ENCODE data around the gene ITPRID2.
"Not testable (repeated sequence)": the region's sequence is repeated elsewhere in the genome, so short reads cannot be mapped to it uniquely, and the experiment has no call there.

The ITPRID2 gene

DNA sequence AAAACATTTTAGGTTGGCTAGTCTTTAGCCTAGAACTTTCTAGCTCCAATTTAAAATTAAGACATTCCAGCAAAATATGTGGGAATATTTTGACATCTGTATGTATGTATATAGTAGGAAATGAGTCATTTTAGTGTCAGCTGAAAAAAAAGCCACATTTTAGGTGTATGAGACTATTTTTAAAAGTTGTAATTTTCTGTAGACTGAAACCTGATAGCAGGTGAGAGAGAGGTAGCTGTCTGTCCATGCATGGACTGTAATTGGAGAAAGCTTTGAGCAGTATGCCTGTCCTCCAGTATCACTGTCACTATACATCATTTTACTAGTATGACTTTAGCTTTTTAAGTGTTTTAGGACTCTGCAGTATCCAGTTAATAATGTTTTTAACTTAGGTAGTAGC lies 68.0 kb downstream of the ITPRID2 start:
- no peak for DNase-seq (ENCODE audit: low read depth)

GRCh38 chr2:181961167-181961566 lies 69.6 kb downstream of the ITPRID2 start:
- not testable (repeated sequence) for DNase-seq (ENCODE audit: low read depth)

GRCh38 chr2:181962142-181962541 lies 70.6 kb downstream of the ITPRID2 start:
- no peak for DNase-seq (ENCODE audit: low read depth)

- no peak for DNase-seq (ENCODE audit: low read depth)
These were observed 78.7 kb downstream of the ITPRID2 start for GRCh38 chr2:181970160-181970794.

DNA sequence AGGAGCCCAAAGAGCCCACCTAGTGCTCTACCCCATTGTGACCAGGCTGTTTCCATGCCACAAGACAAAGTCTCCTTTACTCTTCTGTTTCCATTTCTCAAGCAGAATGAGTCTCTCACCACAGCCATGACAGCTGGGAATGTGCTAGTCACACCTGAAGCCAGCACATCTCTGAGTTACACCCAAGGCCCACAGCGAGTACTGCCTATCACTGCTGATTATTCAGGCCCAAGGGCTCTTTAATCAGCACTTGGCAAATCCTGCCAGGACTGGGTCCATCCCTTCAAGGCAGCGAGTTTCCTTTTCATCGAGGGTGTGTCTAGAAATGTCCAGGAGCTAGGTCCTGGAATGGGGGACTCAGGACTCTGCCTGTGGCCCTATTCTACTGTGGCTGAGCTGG lies 79.5 kb downstream of the ITPRID2 start:
- no peak for DNase-seq (ENCODE audit: low read depth)

DNA sequence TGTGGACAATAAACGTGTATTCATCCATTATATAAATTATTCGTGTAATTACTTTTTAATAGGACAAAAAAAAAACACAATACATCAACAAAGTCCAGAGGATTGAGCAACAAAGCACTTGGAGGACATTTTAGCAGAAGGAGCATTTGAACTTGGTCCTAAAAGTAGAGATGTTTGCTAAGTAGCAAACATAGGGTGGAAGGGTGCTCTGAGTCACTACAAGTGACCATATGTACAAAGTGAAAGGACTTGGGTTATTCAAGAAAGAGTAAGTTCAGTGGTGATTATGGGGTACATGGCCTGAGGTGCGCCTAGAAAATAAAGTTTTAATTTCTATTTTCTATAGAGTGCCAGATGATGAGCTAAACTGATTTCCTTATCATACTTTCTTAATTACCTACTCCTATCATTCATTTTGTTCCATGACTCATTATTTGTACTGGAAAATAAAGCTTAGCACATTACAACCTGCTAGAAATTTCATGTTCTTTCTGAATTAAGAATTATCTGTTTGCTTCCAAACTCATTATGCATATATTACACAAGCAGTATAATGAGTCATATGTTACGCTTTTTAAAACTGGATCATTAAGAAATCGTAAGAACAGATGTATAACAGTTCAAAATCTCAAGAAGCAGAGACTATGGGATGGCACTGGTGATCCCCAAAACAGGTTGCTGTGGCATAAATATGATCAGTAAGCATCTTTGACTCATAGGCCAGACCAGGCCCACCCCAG lies 81.1 kb downstream of the ITPRID2 start:
- no peak for DNase-seq (ENCODE audit: low read depth)

DNA sequence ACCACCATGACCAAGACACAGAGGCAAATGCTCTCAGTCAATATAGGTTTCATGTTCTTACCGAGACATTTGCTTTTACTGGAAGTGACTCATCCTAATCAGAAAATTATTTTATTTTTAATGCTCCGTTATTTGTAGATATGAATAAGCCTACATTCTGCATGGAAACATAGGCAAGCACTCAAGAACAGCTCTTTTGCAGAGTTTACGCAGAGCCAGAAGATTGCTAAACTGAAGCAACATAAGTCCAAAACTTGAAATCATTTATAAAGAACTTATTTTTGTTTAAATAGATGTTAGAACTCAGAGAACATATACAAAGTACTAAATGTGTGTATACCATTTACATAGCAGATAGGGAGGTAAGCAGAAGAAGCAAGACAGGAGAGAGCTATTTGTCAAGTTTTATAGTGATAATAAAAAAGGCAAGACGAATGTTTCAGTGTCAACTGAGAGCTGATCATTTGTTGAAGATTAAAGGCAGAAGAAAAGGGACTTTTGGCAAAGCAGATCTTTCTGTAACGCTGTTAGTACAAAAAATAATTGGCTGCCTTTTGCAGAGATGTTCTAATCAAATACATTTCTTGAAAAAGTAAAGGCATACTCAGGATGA lies 81.7 kb downstream of the ITPRID2 start:
- no peak for DNase-seq (ENCODE audit: low read depth)

- DNase-seq (ENCODE audit: low read depth): no peak
These were observed 86.3 kb downstream of the ITPRID2 start for GRCh38 chr2:181977661-181978350.

DNA sequence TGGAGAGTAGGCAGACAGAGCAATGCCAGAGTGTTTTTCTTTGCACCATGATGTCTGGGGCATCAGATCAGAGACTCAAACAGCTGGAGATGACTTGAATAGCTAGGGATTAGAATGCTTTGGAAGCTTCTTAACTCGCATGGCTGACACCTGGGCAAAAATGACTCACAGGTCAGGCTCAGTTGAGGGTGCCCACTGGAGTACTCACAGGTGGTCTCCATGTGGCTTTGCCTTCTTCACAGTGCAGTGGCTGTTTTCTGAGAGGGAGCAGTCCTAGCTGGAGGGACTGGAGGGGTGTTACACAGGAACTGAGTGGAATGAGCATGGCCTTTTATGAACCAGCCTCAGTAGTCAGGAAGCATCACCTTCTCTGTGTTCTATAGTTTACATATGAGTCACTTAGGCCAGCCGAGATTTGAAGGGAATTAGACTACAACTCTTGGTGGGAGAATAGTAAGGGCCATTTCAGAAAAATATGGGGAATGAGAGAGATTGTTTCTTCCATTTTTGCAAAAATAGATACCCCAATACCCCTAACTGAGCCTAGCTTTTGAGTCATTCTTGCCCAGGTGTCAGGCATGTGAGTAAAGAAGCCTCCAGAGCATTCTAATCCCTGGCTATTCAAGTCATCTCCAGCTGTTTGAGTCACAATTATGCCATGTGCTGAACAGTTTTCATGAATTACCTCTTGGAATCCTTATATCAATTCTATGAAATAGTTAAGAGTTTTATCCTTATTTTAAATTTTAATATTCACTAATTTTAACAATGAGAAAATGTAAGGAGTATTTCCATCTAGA lies 87.0 kb downstream of the ITPRID2 start:
- no peak for DNase-seq (ENCODE audit: low read depth)

All from T-helper 22 cell (primary cell).